ENCODE measurements around the gene BMP8A.

Gene BMP8A

DNA sequence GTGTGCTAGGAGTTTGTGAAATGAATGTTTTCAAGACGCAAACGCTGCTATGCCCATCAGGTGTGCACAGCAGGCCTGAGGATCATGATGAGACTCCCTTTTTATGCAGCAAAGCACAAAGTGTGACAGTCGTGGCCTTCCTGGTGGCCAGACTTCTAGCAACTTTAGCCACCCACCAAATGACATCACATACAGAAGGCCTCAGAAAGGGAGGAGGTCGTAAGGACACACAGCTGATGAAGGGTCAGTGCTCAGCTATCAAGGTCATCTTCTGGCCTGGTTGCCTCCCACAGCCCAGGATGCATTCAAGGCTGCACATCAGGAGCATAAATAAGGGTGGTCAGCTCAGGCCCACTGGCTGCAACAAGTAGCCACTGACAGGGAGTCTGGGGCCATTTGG, 36.6 kb downstream of the BMP8A start:
- no peak for DNase-seq

DNA sequence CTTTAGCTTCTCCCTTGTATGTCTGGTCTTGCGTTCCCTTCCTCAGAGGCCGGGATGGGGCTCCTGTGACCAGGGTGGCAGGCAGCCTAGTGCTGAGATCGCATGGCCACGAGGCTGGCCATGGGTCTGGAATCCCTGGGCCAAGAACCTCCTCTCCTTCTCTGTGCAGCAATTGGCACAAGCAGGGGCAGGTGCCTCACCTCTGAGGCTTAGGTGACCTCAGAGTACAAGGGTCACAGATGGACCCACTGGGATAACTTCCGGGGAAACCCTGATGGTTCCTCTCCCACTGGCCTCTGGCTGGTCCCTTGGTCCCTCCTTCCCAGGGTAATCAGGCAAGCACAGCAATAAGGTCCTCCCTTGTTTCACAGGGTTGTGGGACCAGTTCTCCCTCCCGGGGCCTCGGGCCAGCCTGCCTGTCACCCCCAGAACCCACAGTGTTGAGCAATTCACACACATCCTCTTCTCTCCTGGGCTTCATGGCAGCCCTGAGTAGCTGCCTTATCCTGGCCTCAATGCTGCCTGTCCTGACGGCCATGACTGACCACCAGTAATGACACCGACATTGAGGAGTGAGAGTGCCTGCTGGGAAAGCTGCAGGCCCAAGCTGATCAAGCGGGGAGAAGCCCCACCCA, 38.6 kb downstream of the BMP8A start:
- DNase-seq, result no peak

GRCh38 chr1:39531526-39531925, 40.1 kb downstream of the BMP8A start:
- no peak for DNase-seq

GRCh38 chr1:39533442-39533841, 42.0 kb downstream of the BMP8A start:
- no peak for DNase-seq

- DNase-seq, result no peak
These were observed 47.3 kb downstream of the BMP8A start for GRCh38 chr1:39538531-39539251.

DNA sequence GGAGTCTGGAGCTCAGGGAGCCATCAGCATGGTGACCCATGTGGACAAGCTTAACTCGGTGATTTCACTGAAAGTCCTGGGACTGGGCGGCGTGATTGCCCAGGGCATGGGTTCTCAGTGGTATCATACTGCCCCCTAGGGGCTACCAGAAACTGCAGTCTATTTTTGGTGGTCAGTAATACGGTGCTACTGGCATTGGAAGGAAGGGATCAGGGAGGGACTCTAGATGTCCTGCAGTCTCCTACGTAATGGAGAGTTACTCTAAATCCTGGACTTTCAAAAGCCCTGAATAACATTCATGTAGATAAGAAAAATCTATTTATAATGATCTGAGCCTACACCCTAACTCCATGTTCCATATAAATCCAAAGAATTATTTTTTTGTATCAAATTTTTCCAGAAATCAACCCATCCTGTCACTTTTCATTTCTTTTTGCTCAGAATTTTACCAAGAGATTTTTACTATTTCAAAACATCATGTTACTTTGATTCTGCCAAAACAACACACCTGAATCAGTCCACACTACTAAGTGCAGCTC, 47.9 kb downstream of the BMP8A start:
- DNase-seq, result peak; percentile 83

- DNase-seq, result no peak
These were observed 49.1 kb downstream of the BMP8A start for GRCh38 chr1:39540504-39541031.

DNA sequence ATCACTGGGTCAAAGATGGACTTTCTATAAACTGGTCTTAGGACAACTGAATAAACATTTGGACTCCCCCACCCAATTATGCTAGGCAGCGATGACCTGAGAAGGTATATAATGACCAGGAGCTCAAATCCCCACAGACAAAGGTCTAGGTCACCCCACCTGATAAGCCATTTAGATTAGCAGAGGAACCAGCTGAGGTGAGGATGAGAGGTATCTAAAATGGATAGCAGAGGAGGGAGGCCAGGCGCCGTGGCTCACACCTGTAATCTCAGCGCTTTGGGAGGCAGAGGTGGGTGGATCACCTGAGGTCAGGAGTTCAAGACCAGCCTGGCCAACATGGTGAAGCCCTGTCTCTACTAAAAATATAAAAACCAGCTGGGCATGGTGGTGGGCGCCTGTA, 51.5 kb downstream of the BMP8A start:
- no peak for DNase-seq

DNA sequence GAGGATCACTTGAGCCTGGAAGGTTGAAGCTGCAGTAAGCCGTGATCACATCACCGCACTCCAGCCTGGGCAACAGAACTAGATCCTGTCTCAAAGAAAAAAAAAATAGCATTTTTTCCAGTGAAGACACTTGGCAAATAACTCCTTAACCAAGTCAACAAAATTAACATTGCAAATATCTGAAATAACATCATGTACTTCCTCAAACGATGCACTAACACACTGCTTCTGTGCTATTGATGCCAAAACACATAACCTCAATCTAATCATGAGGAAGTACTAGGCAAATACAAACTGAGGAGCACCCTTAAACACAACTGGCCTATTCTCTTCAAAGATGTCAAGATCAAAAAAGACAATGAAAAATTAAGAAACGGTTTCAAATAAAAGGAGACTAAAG, 52.9 kb downstream of the BMP8A start:
- DNase-seq, result no peak

GRCh38 chr1:39545531-39545930, 54.1 kb downstream of the BMP8A start:
- no peak for DNase-seq

DNA sequence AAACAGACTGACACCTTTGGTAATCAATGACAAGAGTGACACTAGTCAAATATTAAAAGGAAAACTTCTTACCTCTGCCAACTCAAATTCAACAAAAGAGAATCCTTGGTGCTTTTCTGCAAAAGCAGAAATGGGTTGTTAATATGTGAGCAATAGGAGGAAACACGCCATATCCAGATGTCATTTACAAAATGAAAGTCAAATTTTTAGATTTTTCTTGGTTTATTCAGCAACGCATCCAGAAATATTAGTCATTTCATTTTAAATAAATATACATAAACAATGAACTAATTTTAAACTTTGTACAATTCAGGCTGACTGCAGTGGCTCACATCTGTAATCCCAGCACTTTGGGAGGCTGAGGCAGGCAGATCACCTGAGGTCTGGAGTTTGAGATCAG, 62.8 kb downstream of the BMP8A start:
- DNase-seq, result no peak

- DNase-seq, result no peak
These were observed 69.8 kb downstream of the BMP8A start for GRCh38 chr1:39561279-39561678.

GRCh38 chr1:39562886-39563285, 71.5 kb downstream of the BMP8A start:
- DNase-seq, result no peak

- DNase-seq, result no peak
These were observed 72.2 kb downstream of the BMP8A start for GRCh38 chr1:39563669-39564068.

DNA sequence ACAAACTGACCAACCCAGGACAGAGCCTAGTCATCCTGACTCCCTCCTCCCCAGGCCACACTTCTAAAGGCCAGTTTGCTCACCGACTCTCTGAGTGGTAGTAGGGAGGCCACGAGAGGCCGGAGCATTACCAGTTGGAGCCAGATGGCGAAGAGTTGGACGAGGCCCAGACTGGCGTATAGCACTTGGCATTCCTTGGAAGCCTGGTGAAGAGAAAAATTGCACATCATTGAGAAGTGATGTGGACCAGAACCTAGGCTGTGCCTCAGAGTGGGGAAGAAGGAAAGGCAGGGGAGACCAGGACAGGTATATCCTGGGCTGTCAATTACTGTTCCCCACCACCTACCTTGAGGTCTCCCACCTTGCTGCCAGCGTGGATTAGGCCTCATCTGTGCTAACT, 72.9 kb downstream of the BMP8A start:
- no peak for DNase-seq

DNA sequence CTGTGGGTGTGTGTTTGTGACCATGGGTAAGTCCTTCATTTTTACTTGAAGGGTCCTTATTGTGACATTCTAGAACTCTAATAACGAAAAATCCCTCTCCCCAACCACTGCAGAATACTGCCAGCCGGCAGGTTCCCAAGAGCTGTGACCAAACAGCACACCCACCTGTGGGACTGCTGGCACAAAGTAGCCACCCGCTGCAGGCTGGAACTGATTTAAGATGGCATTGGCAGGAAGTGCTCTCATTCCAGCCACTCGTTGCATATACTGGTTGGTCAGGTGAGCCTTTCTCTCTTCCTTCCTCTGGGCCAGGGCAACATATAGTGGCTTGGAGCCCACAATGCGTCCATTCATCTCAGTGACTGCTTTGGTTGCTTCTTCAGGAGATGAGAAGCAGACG, 73.5 kb downstream of the BMP8A start:
- no peak for DNase-seq

- DNase-seq, result no peak
These were observed 75.2 kb downstream of the BMP8A start for GRCh38 chr1:39566441-39567137.

DNA sequence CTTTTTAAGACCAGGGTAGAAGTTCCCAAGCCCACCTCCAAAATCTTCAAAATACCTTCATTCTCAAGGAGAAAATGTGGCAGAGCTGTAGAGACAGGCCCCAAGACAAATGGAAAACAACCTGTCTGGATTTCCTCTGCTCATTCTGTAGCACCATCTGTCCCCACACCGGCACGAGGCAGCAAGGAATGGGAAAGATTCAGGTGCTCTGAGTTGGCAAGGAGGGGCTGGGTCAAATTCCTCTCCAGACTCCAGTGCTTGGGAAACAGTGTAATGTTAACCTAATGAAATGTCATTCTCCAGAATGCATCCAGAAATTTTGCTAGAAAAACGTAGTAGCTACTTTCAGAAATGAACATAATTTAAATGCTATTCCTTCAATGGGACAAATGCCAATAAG, 75.9 kb downstream of the BMP8A start:
- no peak for DNase-seq

- no peak for DNase-seq
These were observed 76.8 kb downstream of the BMP8A start for GRCh38 chr1:39568208-39568607.

DNA sequence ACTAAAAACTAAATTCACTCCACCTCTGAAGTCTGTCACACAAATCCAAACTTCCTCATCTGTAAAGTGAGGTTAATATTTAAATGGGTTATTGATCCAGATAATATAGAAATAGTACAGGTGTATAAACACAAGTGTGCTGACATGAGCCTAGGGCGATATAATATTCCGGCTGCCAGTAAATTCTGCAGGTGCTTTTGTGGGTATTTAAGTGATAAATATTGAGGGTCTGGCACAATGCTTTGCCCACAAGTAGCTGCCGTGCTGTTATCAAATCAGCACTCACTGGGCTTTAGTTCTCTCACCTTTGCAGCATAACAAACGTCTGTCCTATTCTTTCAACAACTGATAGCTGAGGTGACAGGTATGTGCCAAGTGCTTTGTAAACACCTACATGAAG, 77.6 kb downstream of the BMP8A start:
- no peak for DNase-seq

DNA sequence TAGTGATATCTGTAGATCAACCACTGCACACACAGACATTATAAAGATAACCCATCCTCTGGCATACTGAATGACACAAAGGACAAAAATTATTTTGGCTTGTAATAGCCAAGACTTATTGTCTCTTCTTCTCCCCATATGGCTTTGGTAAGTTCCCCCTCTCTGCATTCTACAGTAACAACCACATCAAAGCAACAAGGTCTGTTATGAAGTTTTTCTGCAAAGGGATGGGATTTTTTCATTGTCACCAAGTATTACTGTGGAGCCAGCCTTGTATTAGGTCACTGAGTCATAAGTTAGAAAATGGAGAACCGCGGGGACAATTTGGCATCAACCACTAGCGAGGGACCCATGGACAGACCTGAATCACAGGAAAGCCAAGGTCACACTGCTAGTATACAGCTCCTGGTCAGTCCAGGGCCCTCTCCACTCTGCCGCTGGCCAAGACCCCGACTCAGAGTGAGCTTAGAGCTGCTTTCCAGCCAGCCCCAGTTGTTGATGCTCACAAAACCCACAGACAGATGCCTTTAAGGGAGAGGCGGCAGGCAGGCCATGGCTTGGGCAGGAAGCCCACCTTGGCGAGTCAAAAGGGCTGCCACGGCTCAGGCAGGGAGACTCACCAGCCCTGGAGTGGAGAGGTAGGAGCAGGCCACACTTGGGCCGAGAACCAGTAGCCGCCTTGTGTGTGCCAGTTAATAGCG, 79.2 kb downstream of the BMP8A start:
- DNase-seq, result no peak

DNA sequence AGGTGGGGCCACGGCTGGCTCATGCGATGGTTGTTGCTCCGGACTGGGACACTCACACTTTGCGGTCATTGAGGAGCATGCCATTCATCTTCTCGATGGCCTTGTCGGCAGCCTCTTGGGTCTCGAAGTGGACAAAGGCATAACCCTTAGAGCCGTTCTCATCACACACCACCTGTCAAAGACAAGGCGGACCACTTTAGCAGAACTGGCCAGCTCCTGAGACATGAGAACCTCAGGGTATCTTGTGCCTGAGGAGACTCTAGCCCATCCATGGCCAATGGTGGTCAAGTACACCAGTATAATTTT, 79.7 kb downstream of the BMP8A start:
- no peak for DNase-seq

- no peak for DNase-seq
These were observed 81.1 kb downstream of the BMP8A start for GRCh38 chr1:39572379-39573096.

Measured in RPMI8226 (cell line).